PFSK-1 (cell line): ENCODE measurements around the gene PCSK5.

ENCODE experiments used
- FOXP2 ChIP-seq: optimal IDR thresholded peaks from 2 replicates; pipeline ENCODE3; 2011; ENCODE audit warnings: borderline replicate concordance, control low read depth, inconsistent platforms; ENCODE audit not compliant: insufficient read depth; ENCODE audit errors: extremely low read length, extremely low read depth
- POLR2AphosphoS5 ChIP-seq: IDR thresholded peaks from 2 replicates; pipeline ENCODE4 v1.6.1; 2012; ENCODE audit warnings: low read depth, mild to moderate bottlenecking, control low read depth, low read length, moderate library complexity
- SIN3A ChIP-seq: IDR thresholded peaks from 2 replicates; pipeline ENCODE4 v1.6.1; 2012; ENCODE audit warnings: mild to moderate bottlenecking, low read length, moderate library complexity, borderline replicate concordance; ENCODE audit not compliant: insufficient read depth
- TAF1 ChIP-seq: IDR thresholded peaks from 2 replicates; pipeline ENCODE4 v1.6.1; 2012; ENCODE audit warnings: low read length, control low read depth, borderline replicate concordance; ENCODE audit not compliant: insufficient read depth
- TF ChIP-seq, protein P1 (sequence below), 2 experiments: IDR thresholded peaks; 2 replicates each; pipeline versions ENCODE4 v1.6.1 to v1.8.0; 2011 to 2012; ENCODE audit warnings: low read depth in 2 of 2, low read length in 2 of 2, control low read depth in 1 of 2, inconsistent platforms in 1 of 2, mild to moderate bottlenecking in 1 of 2, moderate library complexity in 1 of 2; ENCODE audit not compliant: insufficient read depth in 1 of 2

Gene PCSK5

DNA sequence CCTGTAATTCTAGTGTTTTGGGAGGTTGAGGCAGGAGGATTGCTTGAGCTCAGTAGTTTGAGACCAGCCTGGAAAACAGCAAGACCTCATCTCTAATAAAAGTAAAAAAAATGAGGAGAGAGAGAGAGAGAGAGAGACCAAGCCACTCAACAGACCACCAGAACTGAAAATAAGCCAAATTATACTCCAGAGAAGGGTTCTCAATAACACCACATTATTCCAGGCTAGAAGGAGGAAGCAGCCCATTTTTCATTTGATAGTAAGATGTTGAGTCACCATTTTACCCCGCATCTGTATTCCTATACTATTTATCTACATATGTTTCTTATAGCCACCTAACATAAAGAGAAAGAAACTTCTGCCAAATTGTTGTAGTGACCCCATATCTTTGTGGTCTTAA lies 134.8 kb downstream of the PCSK5 start:
- TF ChIP-seq TAF1, result no peak
- no peak for TF ChIP-seq FOXP2
- TF ChIP-seq, protein P1, sequence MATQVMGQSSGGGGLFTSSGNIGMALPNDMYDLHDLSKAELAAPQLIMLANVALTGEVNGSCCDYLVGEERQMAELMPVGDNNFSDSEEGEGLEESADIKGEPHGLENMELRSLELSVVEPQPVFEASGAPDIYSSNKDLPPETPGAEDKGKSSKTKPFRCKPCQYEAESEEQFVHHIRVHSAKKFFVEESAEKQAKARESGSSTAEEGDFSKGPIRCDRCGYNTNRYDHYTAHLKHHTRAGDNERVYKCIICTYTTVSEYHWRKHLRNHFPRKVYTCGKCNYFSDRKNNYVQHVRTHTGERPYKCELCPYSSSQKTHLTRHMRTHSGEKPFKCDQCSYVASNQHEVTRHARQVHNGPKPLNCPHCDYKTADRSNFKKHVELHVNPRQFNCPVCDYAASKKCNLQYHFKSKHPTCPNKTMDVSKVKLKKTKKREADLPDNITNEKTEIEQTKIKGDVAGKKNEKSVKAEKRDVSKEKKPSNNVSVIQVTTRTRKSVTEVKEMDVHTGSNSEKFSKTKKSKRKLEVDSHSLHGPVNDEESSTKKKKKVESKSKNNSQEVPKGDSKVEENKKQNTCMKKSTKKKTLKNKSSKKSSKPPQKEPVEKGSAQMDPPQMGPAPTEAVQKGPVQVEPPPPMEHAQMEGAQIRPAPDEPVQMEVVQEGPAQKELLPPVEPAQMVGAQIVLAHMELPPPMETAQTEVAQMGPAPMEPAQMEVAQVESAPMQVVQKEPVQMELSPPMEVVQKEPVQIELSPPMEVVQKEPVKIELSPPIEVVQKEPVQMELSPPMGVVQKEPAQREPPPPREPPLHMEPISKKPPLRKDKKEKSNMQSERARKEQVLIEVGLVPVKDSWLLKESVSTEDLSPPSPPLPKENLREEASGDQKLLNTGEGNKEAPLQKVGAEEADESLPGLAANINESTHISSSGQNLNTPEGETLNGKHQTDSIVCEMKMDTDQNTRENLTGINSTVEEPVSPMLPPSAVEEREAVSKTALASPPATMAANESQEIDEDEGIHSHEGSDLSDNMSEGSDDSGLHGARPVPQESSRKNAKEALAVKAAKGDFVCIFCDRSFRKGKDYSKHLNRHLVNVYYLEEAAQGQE (IDR thresholded peaks at IDR 0.05; ENCODE audit: insufficient read depth in 1 of 2, low read depth in 2 of 2, low read length in 2 of 2), result no peak
- TF ChIP-seq SIN3A, result no peak
- no peak for TF ChIP-seq POLR2AphosphoS5

DNA sequence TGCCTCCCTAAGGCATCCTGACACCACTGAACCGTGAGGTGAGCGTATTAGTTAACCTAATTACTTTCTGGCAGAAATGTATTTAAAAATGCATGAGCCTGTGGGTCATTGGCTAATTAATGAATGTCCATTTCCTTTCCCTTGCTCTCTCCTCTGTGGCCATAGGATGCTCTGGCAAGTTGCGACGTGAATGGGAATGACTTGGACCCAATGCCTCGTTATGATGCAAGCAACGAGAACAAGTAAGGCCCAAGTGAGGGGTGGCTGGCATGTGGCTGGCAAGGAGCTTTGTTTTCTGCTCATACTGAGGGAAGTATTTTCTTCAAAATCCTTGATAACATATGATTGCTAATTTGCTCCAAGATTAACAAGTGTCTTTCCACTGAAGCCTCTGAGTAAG lies 136.3 kb downstream of the PCSK5 start:
- TF ChIP-seq, protein P1 (IDR thresholded peaks at IDR 0.05; ENCODE audit: insufficient read depth in 1 of 2, low read depth in 2 of 2, low read length in 2 of 2), result no peak
- TF ChIP-seq TAF1 (no peak), SIN3A (no peak), FOXP2 (no peak), POLR2AphosphoS5 (no peak)

DNA sequence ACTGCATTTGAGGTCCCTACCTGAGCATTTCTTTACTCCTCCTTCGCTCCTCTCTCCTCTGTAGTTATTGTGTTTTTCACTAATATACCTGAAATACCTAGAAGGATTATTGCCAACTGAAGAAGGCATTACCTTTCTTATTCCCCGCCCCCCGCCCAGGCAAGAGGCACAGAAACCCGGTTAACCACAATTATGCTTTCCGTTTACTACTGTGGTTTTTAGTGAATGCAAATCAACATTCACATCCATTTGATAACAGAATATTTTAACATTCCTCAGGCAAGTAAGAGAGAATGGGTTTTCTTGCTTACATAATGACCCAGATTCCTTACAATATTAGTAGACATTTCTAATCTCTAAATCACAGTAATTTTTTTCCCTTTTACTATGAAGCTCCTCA lies 136.9 kb downstream of the PCSK5 start:
- TF ChIP-seq TAF1 (no peak), FOXP2 (no peak), SIN3A (no peak), POLR2AphosphoS5 (no peak)
- TF ChIP-seq, protein P1 (IDR thresholded peaks at IDR 0.05; ENCODE audit: insufficient read depth in 1 of 2, low read depth in 2 of 2, low read length in 2 of 2), result no peak

DNA sequence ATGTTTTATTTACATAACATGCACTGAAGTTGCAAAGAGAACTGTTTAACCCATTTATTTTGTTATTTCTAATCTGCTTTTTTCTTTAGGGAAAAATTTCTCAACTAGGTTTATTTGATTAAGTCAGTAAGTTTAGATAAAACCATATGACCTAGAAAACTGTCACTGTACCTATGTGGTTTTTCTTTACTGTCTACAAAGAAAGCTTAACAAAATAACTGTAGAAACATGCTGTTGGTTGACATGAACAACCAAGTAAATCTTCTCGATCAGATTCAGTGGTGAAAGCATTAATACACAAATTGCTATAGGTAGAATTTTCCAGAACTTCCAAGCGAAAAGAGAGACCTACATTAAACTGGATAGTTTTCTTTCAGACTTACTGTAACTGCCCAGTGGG lies 137.4 kb downstream of the PCSK5 start:
- TF ChIP-seq, protein P1 (IDR thresholded peaks at IDR 0.05; ENCODE audit: insufficient read depth in 1 of 2, low read depth in 2 of 2, low read length in 2 of 2), result no peak
- TF ChIP-seq TAF1 (no peak), POLR2AphosphoS5 (no peak), FOXP2 (no peak), SIN3A (no peak)
